ENCODE measurements around the gene MMP15.

DNA sequence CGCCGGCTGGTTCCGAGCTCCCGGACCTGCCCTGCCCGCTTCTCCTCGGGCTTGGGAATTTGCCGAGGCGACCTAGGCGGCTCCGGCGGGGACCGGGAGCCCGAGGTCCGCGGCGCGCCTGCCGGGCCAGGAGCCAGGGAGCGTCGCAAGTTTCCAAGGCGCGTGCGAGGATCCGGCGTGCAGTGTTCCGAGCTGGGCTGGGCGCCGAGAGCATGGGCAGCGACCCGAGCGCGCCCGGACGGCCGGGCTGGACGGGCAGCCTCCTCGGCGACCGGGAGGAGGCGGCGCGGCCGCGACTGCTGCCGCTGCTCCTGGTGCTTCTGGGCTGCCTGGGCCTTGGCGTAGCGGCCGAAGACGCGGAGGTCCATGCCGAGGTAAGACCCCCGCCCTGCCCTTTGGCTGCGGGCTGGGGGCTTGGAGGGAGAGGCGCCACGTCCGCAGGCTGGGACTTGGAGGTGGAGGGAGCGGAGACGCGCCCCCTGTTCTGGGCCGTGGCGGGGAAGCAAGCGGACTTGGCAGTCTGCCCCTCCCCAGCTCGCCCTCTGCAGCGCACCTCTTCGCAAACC lies 668 bp downstream of the MMP15 start:
- TF ChIP-seq POLR2A (IDR thresholded peaks at IDR 0.05) = no peak
- no peak for TF ChIP-seq CTCF (IDR thresholded peaks at IDR 0.05)
